Skin of body (tissue), 2 donors: Measurements from ENCODE around the gene RUNX2. TPM values are rescaled to one million over a fixed set of nuclear protein-coding genes. Genes with fewer than 3 reads are reported as not detected.

Experiments used
- DNase-seq: peaks from one replicate; lab custom pipeline; 2025; lab: John Stamatoyannopoulos, UW
- total RNA-seq: library from RNA; depleted of rRNA; stranded (reverse); fragments of >200 nt; gene quantifications from one replicate; pipeline ENCODE4 v1.2.3, GENCODE V29; 2014

RUNX2 gene
- total RNA-seq, 1 donor from 2014 or later: 2.9 TPM

- DNase-seq: no peak
Measured at GRCh38 chr6:45411959-45412358, 83.8 kb downstream of the RUNX2 start.

- DNase-seq: no peak
Measured at GRCh38 chr6:45415315-45415714, 87.2 kb downstream of the RUNX2 start.

- no peak for DNase-seq
Measured at GRCh38 chr6:45415788-45416518, 87.8 kb downstream of the RUNX2 start.

GRCh38 chr6:45416700-45417099 lies 88.6 kb downstream of the RUNX2 start:
- DNase-seq: no peak

GRCh38 chr6:45417436-45417835 lies 89.3 kb downstream of the RUNX2 start:
- no peak for DNase-seq

GRCh38 chr6:45419571-45420082 lies 91.5 kb downstream of the RUNX2 start:
- no peak for DNase-seq

- no peak for DNase-seq
Measured at GRCh38 chr6:45420083-45420908, 92.2 kb downstream of the RUNX2 start.

- no peak for DNase-seq
Measured at GRCh38 chr6:45420909-45421708, 93.0 kb downstream of the RUNX2 start.

- no peak for DNase-seq
Measured at GRCh38 chr6:45421709-45422502, 93.8 kb downstream of the RUNX2 start.

- DNase-seq: no peak
Measured at GRCh38 chr6:45422503-45423110, 94.5 kb downstream of the RUNX2 start.

GRCh38 chr6:45423111-45423823 lies 95.1 kb downstream of the RUNX2 start:
- DNase-seq: no peak

- no peak for DNase-seq
Measured at GRCh38 chr6:45423824-45424450, 95.8 kb downstream of the RUNX2 start.

GRCh38 chr6:45424451-45424861 lies 96.3 kb downstream of the RUNX2 start:
- no peak for DNase-seq

GRCh38 chr6:45426251-45426650 lies 98.1 kb downstream of the RUNX2 start:
- no peak for DNase-seq

GRCh38 chr6:45427726-45428125 lies 99.6 kb downstream of the RUNX2 start:
- no peak for DNase-seq

GRCh38 chr6:45428727-45429126 lies 100.6 kb downstream of the RUNX2 start:
- DNase-seq: no peak

GRCh38 chr6:45430590-45431202 lies 102.6 kb downstream of the RUNX2 start:
- no peak for DNase-seq

GRCh38 chr6:45431317-45432065 lies 103.4 kb downstream of the RUNX2 start:
- DNase-seq: no peak
